ENCODE data around the gene ZNF543. TPM values are rescaled to one million over a fixed set of nuclear protein-coding genes. Genes with fewer than 3 reads are reported as not detected.

Gene ZNF543
- total and polyA plus RNA-seq, 9 of the 15 experiments (the other 6 are each of a cell fraction or from before 2014, with no cell fraction given): 0.14 to 5.5 (median 2.4) TPM

DNA sequence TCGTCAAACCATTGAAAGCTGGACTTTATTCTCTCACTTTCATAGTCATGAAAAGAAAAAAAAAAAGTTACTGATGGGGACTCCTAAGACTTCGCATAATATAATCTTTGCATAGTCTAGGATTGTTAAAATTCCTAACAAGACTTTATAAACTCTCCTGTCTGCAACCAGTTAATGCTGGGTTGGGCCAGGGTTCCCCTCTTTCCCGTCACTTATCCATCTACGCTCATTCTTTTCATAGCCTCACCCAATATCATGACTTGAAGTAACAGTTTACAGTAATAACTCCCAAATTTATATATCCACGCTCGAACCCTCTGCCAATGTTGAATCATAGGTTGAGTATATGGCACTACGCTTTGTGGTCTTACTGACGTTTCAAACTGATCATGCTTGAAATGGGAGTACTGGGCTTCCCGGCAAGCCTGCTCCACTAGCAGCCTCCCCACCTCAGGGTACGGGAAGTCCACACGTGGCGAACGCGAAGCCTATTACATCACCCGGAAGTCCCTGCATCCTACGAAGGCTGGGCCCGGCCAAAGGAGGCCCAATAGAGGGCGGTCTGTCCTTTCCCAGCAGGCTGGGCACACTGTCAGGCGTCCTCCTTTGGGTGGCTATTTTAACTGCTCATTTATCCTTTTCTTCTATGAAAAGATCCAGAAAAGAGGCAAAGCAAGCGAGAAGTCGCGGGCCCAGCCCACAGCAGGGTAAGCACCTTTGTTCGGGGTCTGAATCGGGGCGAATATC lies 40.7 kb upstream of the ZNF543 start (continued):
- TF ChIP-seq, protein P1, sequence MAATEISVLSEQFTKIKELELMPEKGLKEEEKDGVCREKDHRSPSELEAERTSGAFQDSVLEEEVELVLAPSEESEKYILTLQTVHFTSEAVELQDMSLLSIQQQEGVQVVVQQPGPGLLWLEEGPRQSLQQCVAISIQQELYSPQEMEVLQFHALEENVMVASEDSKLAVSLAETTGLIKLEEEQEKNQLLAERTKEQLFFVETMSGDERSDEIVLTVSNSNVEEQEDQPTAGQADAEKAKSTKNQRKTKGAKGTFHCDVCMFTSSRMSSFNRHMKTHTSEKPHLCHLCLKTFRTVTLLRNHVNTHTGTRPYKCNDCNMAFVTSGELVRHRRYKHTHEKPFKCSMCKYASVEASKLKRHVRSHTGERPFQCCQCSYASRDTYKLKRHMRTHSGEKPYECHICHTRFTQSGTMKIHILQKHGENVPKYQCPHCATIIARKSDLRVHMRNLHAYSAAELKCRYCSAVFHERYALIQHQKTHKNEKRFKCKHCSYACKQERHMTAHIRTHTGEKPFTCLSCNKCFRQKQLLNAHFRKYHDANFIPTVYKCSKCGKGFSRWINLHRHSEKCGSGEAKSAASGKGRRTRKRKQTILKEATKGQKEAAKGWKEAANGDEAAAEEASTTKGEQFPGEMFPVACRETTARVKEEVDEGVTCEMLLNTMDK (IDR thresholded peaks at IDR 0.05; ENCODE audit: borderline replicate concordance, insufficient read depth, low read depth, low read length, poor library complexity, severe bottlenecking): peak; percentile 91
- no peak for TF ChIP-seq STAT5B (CRISPR knock-in tag; IDR thresholded peaks at IDR 0.05)
- TF ChIP-seq BCOR (IDR thresholded peaks at IDR 0.05): no peak
- TF ChIP-seq, protein P2, sequence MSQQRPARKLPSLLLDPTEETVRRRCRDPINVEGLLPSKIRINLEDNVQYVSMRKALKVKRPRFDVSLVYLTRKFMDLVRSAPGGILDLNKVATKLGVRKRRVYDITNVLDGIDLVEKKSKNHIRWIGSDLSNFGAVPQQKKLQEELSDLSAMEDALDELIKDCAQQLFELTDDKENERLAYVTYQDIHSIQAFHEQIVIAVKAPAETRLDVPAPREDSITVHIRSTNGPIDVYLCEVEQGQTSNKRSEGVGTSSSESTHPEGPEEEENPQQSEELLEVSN (IDR thresholded peaks at IDR 0.05; ENCODE audit: borderline replicate concordance in 1 of 2, extremely low read depth in 1 of 2, insufficient read depth in 1 of 2, insufficient read length in 1 of 2, low read depth in 1 of 2, low read length in 1 of 2, poor library complexity in 1 of 2, severe bottlenecking in 1 of 2): peak; percentile 91 to 93
- TF ChIP-seq, protein P3, sequence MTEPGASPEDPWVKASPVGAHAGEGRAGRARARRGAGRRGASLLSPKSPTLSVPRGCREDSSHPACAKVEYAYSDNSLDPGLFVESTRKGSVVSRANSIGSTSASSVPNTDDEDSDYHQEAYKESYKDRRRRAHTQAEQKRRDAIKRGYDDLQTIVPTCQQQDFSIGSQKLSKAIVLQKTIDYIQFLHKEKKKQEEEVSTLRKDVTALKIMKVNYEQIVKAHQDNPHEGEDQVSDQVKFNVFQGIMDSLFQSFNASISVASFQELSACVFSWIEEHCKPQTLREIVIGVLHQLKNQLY (CRISPR knock-in tag; conservative IDR thresholded peaks at IDR 0.05): peak in 1 of 2 experiments; percentile 66; a peak in 1 of 4 replicates
- no peak for TF ChIP-seq TCF7L2 (IDR thresholded peaks at IDR 0.05; ENCODE audit: low read depth, low read length)
- TF ChIP-seq ZNF197 (CRISPR knock-in tag; IDR thresholded peaks at IDR 0.05; ENCODE audit: low read depth): no peak
- no peak for TF ChIP-seq KHSRP (IDR thresholded peaks at IDR 0.05)
- no peak for TF ChIP-seq ILK (tag; IDR thresholded peaks at IDR 0.05; ENCODE audit: borderline replicate concordance, low read depth)
- TF ChIP-seq, protein P4, sequence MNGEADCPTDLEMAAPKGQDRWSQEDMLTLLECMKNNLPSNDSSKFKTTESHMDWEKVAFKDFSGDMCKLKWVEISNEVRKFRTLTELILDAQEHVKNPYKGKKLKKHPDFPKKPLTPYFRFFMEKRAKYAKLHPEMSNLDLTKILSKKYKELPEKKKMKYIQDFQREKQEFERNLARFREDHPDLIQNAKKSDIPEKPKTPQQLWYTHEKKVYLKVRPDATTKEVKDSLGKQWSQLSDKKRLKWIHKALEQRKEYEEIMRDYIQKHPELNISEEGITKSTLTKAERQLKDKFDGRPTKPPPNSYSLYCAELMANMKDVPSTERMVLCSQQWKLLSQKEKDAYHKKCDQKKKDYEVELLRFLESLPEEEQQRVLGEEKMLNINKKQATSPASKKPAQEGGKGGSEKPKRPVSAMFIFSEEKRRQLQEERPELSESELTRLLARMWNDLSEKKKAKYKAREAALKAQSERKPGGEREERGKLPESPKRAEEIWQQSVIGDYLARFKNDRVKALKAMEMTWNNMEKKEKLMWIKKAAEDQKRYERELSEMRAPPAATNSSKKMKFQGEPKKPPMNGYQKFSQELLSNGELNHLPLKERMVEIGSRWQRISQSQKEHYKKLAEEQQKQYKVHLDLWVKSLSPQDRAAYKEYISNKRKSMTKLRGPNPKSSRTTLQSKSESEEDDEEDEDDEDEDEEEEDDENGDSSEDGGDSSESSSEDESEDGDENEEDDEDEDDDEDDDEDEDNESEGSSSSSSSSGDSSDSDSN (IDR thresholded peaks at IDR 0.05; ENCODE audit: borderline replicate concordance in 1 of 2, low read depth in 2 of 2, low read length in 2 of 2): 0 out of 4 replicates have a peak, but pooled peaks of 1 of the 2 experiments have one; percentile 64
- TF ChIP-seq RNF2 (IDR thresholded peaks at IDR 0.05): peak; percentile 89; the same call in 1 of the 2 replicates
- TF ChIP-seq, protein P5, sequence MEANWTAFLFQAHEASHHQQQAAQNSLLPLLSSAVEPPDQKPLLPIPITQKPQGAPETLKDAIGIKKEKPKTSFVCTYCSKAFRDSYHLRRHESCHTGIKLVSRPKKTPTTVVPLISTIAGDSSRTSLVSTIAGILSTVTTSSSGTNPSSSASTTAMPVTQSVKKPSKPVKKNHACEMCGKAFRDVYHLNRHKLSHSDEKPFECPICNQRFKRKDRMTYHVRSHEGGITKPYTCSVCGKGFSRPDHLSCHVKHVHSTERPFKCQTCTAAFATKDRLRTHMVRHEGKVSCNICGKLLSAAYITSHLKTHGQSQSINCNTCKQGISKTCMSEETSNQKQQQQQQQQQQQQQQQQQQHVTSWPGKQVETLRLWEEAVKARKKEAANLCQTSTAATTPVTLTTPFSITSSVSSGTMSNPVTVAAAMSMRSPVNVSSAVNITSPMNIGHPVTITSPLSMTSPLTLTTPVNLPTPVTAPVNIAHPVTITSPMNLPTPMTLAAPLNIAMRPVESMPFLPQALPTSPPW (CRISPR knock-in tag; IDR thresholded peaks at IDR 0.05): peak; percentile 64
- TF ChIP-seq, protein P6, sequence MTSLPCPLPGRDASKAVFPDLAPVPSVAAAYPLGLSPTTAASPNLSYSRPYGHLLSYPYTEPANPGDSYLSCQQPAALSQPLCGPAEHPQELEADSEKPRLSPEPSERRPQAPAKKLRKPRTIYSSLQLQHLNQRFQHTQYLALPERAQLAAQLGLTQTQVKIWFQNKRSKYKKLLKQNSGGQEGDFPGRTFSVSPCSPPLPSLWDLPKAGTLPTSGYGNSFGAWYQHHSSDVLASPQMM (CRISPR knock-in tag; IDR thresholded peaks at IDR 0.05): no peak
- no peak for TF ChIP-seq SETDB1 (IDR thresholded peaks at IDR 0.05; ENCODE audit: low read length)
